Measurements from ENCODE around the gene CABP1. TPM values are rescaled to one million over a fixed set of nuclear protein-coding genes. Genes with fewer than 3 reads are reported as not detected.

CABP1 gene
- total and polyA plus RNA-seq, 8 donors, result 0.37 to 3.7 (median 2.3) TPM

DNA sequence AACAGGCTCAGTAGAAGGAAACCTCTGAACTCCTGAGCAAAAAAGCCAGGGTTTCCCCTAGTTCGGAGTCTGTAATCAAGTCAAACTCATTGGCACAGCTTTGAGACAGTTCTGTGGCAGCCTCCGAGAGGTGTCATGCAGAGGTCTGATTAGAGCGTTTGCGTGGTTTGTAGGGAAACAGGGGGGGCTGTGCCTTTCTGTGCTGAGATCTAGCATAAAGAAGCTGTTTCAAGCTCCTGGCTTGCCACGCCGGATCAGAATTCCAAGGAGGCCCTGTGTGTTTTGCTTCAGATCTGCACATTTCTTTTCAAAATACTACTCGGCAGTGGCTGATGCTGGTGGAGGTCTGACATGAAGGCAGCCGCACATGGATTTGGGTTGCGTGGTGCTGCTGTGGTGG is 1.7 kb downstream of the CABP1 start:
- Histone ChIP-seq H3K4me1 (peaks cover 6 to 15% of the 10 kb centered on the region in 2 donors), H3K4me3 (no peak overlapping the region), H3K27me3 (peaks cover 27 to 86% of the 10 kb centered on the region in 2 donors), H3K36me3 (no peaks in the 10 kb centered on the region), H3K27ac (no peak overlapping the region), H3K9me3 (no peaks in the 10 kb centered on the region)
- ATAC-seq (no peak), DNase-seq (no peak)
- intact Hi-C loops (cut with DNase I), result loop anchor here in 1 of 2 donors (10.0 kb wide), 2 partner anchors 57 to 333 kb away; partner anchors contain the start of genes HNF1A and POP5
- TF ChIP-seq, protein P1, sequence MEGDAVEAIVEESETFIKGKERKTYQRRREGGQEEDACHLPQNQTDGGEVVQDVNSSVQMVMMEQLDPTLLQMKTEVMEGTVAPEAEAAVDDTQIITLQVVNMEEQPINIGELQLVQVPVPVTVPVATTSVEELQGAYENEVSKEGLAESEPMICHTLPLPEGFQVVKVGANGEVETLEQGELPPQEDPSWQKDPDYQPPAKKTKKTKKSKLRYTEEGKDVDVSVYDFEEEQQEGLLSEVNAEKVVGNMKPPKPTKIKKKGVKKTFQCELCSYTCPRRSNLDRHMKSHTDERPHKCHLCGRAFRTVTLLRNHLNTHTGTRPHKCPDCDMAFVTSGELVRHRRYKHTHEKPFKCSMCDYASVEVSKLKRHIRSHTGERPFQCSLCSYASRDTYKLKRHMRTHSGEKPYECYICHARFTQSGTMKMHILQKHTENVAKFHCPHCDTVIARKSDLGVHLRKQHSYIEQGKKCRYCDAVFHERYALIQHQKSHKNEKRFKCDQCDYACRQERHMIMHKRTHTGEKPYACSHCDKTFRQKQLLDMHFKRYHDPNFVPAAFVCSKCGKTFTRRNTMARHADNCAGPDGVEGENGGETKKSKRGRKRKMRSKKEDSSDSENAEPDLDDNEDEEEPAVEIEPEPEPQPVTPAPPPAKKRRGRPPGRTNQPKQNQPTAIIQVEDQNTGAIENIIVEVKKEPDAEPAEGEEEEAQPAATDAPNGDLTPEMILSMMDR (IDR thresholded peaks at IDR 0.05), result no peak

DNA sequence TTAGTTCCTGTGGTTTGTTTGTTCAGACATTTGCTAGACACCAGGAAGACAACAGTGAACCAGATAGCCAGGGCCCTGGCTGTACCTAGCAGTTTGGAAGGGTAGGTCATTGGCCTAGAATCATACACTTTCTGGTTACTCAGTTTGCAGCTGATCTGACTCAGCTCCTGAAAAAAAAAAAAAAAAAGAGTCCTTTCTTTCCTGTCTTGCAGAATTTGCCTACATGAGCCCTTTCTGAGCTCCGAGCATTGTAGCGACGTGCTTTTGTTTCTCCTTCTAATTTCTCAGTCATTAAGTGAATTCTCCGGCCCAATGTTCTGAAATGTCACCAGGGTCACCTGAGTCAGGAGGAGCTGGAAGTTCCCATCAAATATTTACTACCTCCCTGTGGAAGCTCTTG is 2.4 kb downstream of the CABP1 start:
- intact Hi-C loops (cut with DNase I), result loop anchor here in 1 of 2 donors (10.0 kb wide), 2 partner anchors 58 to 332 kb away; partner anchors contain the start of genes HNF1A and POP5
- no peak overlapping the region for H3K4me3 ChIP-seq

DNA sequence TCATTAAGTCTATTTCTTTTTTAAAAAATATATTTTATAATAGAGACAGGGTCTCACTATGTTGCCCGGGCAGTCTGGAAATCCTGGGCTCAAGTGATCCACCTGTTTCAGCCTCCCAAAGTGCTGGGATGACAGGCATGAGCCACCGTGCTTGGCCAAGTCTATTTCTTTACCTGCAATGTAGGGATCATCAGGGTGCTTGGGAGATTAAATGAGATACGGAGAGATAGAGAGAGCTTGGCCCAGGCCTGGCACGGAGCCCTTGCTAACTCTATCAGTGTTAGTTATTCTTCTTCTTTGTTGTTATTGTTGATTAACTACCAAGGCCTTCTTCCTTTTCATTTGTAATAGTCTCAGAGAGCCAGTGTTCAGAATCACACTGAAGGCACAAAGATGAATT is 3.1 kb downstream of the CABP1 start:
- intact Hi-C loops (cut with DNase I), result loop anchor here in 1 of 2 donors (10.0 kb wide), 2 partner anchors 59 to 331 kb away; partner anchors contain the start of genes HNF1A and POP5
- ATAC-seq, result no peak
- no peaks in the 10 kb centered on the region for H3K9me3 ChIP-seq
- H3K27me3 ChIP-seq, result peaks cover 27 to 83% of the 10 kb centered on the region in 2 donors
- TF ChIP-seq, protein P1 (IDR thresholded peaks at IDR 0.05), result no peak
- H3K4me1 ChIP-seq, result peaks cover 6 to 15% of the 10 kb centered on the region in 2 donors
- DNase-seq, result no peak
- H3K36me3 ChIP-seq, result no peaks in the 10 kb centered on the region
- no peak overlapping the region for H3K27ac ChIP-seq
- no peak overlapping the region for H3K4me3 ChIP-seq

More for the DNA sequence above, 2.4 kb downstream of the CABP1 start:
- H3K27ac ChIP-seq, result no peak overlapping the region
- TF ChIP-seq, protein P1 (IDR thresholded peaks at IDR 0.05), result no peak
- H3K4me1 ChIP-seq, result peaks cover 6 to 15% of the 10 kb centered on the region in 2 donors
- DNase-seq (no peak), ATAC-seq (no peak)
- no peaks in the 10 kb centered on the region for H3K36me3 ChIP-seq
- peaks cover 27 to 86% of the 10 kb centered on the region in 2 donors for H3K27me3 ChIP-seq
- no peaks in the 10 kb centered on the region for H3K9me3 ChIP-seq

- Histone ChIP-seq H3K9me3 (no peaks in the 10 kb centered on the region), H3K4me1 (peaks cover 10 to 23% of the 10 kb centered on the region in 2 donors), H3K4me3 (no peak overlapping the region), H3K36me3 (no peaks in the 10 kb centered on the region), H3K27ac (no peak overlapping the region), H3K27me3 (peaks cover 16 to 78% of the 10 kb centered on the region in 2 donors)
- intact Hi-C loops (cut with DNase I), result loop anchor here in 1 of 2 donors (5.0 to 10.0 kb wide), 3 partner anchors 61 to 329 kb away; partner anchors contain the start of genes HNF1A, POP5 and UNC119B
- DNase-seq, result no peak
- no peak for ATAC-seq
- TF ChIP-seq, protein P1 (IDR thresholded peaks at IDR 0.05), result no peak
Observed at GRCh38 chr12:120646044-120646443, 5.6 kb downstream of the CABP1 start.

DNA sequence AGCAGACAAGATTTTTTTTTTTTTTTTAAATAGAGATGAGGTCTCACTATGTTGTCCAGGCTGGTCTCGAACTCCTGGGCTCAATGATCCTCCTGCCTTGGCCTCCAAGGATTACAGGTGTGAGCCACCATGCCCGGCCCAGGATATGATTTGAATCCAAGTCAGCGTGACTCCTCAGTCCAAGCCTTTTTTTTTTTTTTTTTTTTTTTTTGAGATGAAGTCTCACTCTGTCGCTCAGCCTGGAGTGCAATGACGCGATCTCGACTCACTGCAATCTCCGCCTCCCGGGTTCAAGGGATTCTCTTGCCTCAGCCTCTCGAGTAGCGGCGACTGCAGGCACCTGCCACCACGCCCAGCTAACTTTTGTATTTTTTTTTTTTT is 6.9 kb downstream of the CABP1 start:
- Histone ChIP-seq H3K9me3 (no peaks in the 10 kb centered on the region), H3K4me3 (no peak overlapping the region), H3K4me1 (peaks cover 4 to 15% of the 10 kb centered on the region in 2 donors), H3K27me3 (peaks cover 9 to 69% of the 10 kb centered on the region in 2 donors), H3K36me3 (no peaks in the 10 kb centered on the region), H3K27ac (no peak overlapping the region)
- intact Hi-C loops (cut with DNase I), result loop anchor here in 1 of 2 donors (5.0 to 10.0 kb wide), 3 partner anchors 63 to 327 kb away; partner anchors contain the start of genes HNF1A, POP5 and UNC119B
- TF ChIP-seq, protein P1 (IDR thresholded peaks at IDR 0.05), result no peak
- DNase-seq (no peak), ATAC-seq (no peak)
